ENCODE results near the gene SCRT2. TPM values are rescaled to one million over a fixed set of nuclear protein-coding genes. Genes with fewer than 3 reads are reported as not detected.

SCRT2 gene
- total and polyA plus RNA-seq, 2 of the 4 experiments (the other 2 are of a cell fraction): not detected

DNA sequence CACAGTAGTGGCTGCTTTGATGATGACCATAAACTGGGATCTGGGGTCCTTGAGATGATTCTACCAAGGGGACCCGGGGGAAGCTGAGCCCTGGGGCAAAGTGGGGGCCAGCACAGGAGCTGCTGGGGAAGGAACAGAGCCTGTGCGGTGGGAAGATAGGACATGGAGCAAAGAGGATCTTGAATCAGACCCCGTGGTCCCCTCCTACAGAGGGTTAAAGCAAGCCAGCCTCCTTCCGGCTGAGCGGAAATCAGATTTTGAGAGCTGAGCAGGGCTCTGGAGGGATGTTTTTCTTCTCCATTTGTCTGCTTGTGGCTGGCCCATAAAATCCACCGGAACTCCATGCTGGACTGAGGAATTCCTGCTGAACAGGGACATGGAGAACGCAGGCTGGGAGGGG is 55.4 kb downstream of the SCRT2 start:
- H2AFZ ChIP-seq (replicated peaks; ENCODE audit: low read length, poor library complexity): no peak overlapping the region
- no peaks in the 10 kb centered on the region for H3K9me1 ChIP-seq (ENCODE audit: insufficient read depth, low read length)
- no peaks in the 10 kb centered on the region for H3K79me1 ChIP-seq (ENCODE audit: low read depth in 1 of 2, low read length in 2 of 2)
- H2BK15ac ChIP-seq (ENCODE audit: low read depth, low read length): no peak overlapping the region
- in situ Hi-C loops (cut with MboI; ENCODE audit: low sequenced_read_pairs) (no loop called here), intact Hi-C loops (cut with micrococcal nuclease) (no loop called here), dilution Hi-C loops (cut with HindIII; ENCODE audit: low sequenced_read_pairs, unreplicated experiment) (no loop called here)
- H4K20me1 ChIP-seq (ENCODE audit: insufficient read depth, low read length): no peaks in the 10 kb centered on the region
- no peak for DNase-seq
- POLR2A ChIA-PET (ENCODE audit: unreplicated experiment): no interaction called here
- no peak overlapping the region for H2AK5ac ChIP-seq (ENCODE audit: low read depth, low read length)
- no TSS peak for BruUV-seq (replicated peaks)
- H3K4me3 ChIP-seq (ENCODE audit: insufficient read depth, low read depth, low read length): no peak overlapping the region
- H4K8ac ChIP-seq (ENCODE audit: low read depth in 2 of 2, low read length in 2 of 2): no peak overlapping the region
- H3K4me2 ChIP-seq (ENCODE audit: low read depth, low read length): no peak overlapping the region
- no peak overlapping the region for H3K14ac ChIP-seq (replicated peaks; ENCODE audit: low read depth, low read length)
- no peak overlapping the region for H3K4ac ChIP-seq (ENCODE audit: low read depth, low read length)
- ATAC-seq (ENCODE audit: low read depth): no peak
- H4K91ac ChIP-seq (ENCODE audit: insufficient read depth, low read depth, low read length): no peak overlapping the region
- H3K23ac ChIP-seq (ENCODE audit: low read depth, low read length): no peak overlapping the region
- WGBS, 2 experiments (ENCODE audit: extremely low coverage in 2 of 2, insufficient read length in 1 of 2): 42% methylated on average over 2 of the region's 7 CpGs; no CpG with 5 or more reads in 1 of the 2 experiments
- no peaks in the 10 kb centered on the region for H3K4me1 ChIP-seq (ENCODE audit: control insufficient read depth, insufficient read depth, low read length)
- H2BK5ac ChIP-seq (ENCODE audit: low read depth, low read length, poor library complexity, severe bottlenecking): no peak overlapping the region
- H3K56ac ChIP-seq (ENCODE audit: extremely low read depth, insufficient read depth, low read length): no peak overlapping the region
- no peak overlapping the region for H3K27ac ChIP-seq (ENCODE audit: insufficient read depth, low read length)
- CTCF ChIA-PET: no interaction called here
- no peaks in the 10 kb centered on the region for H3K36me3 ChIP-seq (ENCODE audit: control insufficient read depth, insufficient read depth, low read length)
- no peak overlapping the region for H2BK20ac ChIP-seq (ENCODE audit: low read depth, low read length)
- no peak overlapping the region for H3K9ac ChIP-seq (ENCODE audit: low read depth, low read length)
- peaks cover 24% of the 10 kb centered on the region for H3K27me3 ChIP-seq (ENCODE audit: control insufficient read depth, insufficient read depth, low read length)
- H4K5ac ChIP-seq (ENCODE audit: low read depth, low read length): no peak overlapping the region
- TF ChIP-seq RAD21 (IDR thresholded peaks at IDR 0.05; ENCODE audit: low read length) (no peak), SMC3 (IDR thresholded peaks at IDR 0.05; ENCODE audit: low read depth, low read length) (no peak), NFE2L2 (IDR thresholded peaks at IDR 0.05; ENCODE audit: low read depth, low read length) (no peak), FOS (IDR thresholded peaks at IDR 0.05; ENCODE audit: low read depth, low read length) (no peak), BHLHE40 (IDR thresholded peaks at IDR 0.05; ENCODE audit: low read depth, low read length) (no peak), CEBPB (IDR thresholded peaks at IDR 0.05; ENCODE audit: low read depth, low read length) (no peak), CTCF (conservative IDR thresholded peaks at IDR 0.05; ENCODE audit: low read depth, low read length) (no peak), MXI1 (IDR thresholded peaks at IDR 0.05; ENCODE audit: borderline replicate concordance, low read depth, low read length) (no peak), MAZ (IDR thresholded peaks at IDR 0.05; ENCODE audit: borderline replicate concordance, low read depth, low read length) (no peak), RCOR1 (IDR thresholded peaks at IDR 0.05; ENCODE audit: insufficient replicate concordance, low read length) (no peak), RFX5 (IDR thresholded peaks at IDR 0.05; ENCODE audit: low read depth, low read length) (no peak), POLR2A (IDR thresholded peaks at IDR 0.05; ENCODE audit: low read depth, low read length) (no peak), CHD1 (IDR thresholded peaks at IDR 0.05; ENCODE audit: low read depth, low read length) (no peak)
- TF ChIP-seq, protein P1, sequence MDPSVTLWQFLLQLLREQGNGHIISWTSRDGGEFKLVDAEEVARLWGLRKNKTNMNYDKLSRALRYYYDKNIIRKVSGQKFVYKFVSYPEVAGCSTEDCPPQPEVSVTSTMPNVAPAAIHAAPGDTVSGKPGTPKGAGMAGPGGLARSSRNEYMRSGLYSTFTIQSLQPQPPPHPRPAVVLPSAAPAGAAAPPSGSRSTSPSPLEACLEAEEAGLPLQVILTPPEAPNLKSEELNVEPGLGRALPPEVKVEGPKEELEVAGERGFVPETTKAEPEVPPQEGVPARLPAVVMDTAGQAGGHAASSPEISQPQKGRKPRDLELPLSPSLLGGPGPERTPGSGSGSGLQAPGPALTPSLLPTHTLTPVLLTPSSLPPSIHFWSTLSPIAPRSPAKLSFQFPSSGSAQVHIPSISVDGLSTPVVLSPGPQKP (IDR thresholded peaks at IDR 0.05; ENCODE audit: borderline replicate concordance, low read depth, low read length): no peak
- TF ChIP-seq, protein P2, sequence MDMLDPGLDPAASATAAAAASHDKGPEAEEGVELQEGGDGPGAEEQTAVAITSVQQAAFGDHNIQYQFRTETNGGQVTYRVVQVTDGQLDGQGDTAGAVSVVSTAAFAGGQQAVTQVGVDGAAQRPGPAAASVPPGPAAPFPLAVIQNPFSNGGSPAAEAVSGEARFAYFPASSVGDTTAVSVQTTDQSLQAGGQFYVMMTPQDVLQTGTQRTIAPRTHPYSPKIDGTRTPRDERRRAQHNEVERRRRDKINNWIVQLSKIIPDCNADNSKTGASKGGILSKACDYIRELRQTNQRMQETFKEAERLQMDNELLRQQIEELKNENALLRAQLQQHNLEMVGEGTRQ (IDR thresholded peaks at IDR 0.05; ENCODE audit: low read depth, low read length): no peak
- H3K9me3 ChIP-seq (ENCODE audit: control insufficient read depth, insufficient read depth, low read length): peaks cover 5% of the 10 kb centered on the region
- H2BK120ac ChIP-seq (ENCODE audit: low read depth, low read length): no peak overlapping the region
- H2AK9ac ChIP-seq (replicated peaks; ENCODE audit: low read depth, low read length, poor library complexity): no peak overlapping the region
- no peak overlapping the region for H3K18ac ChIP-seq (ENCODE audit: low read depth, low read length)
